ENCODE results near the gene IL18RAP.

DNA sequence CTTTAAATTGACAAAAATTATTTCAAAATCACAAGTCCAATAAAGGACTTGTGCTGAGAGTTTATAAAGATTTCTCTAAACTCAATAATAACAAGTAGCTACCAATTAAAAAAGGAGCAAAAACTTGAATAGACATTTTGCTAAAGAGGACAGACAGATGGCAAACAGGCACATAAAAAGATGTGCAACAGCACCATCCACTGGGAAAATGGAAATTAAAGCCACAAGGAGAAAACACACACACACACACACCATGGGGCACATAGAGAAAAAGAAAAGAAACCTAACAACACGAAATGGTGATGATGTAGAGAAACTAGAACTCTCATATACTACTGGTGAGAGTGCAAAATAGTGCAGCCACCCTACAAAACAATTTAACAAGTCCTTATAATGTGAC is 37.5 kb downstream of the IL18RAP start:
- TF ChIP-seq KAT7 (CRISPR knock-in tag; IDR thresholded peaks at IDR 0.05; ENCODE audit: borderline replicate concordance) (no peak), HMGA2 (CRISPR knock-in tag; IDR thresholded peaks at IDR 0.05) (no peak), USF2 (CRISPR knock-in tag; IDR thresholded peaks at IDR 0.05) (no peak), ATF6 (CRISPR knock-in tag; IDR thresholded peaks at IDR 0.05) (no peak), HMGXB4 (CRISPR knock-in tag; IDR thresholded peaks at IDR 0.05) (no peak), ETV6 (CRISPR knock-in tag; IDR thresholded peaks at IDR 0.05) (no peak)
- TF ChIP-seq, protein P1, sequence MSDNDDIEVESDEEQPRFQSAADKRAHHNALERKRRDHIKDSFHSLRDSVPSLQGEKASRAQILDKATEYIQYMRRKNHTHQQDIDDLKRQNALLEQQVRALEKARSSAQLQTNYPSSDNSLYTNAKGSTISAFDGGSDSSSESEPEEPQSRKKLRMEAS (CRISPR knock-in tag; IDR thresholded peaks at IDR 0.05), result no peak

Data from WTC11 (cell line).